ENCODE measurements around the gene ADNP2.
"Not testable (repeated sequence)": the region's sequence is repeated elsewhere in the genome, so short reads cannot be mapped to it uniquely, and the experiment has no call there.

ADNP2 gene

GRCh38 chr18:80148326-80149199, 39.5 kb downstream of the ADNP2 start:
- DNase-seq, result peak; percentile 58

GRCh38 chr18:80149667-80150066, 40.6 kb downstream of the ADNP2 start:
- no peak for DNase-seq

- peak; percentile 17 for DNase-seq
These were observed 45.2 kb downstream of the ADNP2 start for GRCh38 chr18:80154293-80154692.

- DNase-seq, result peak; percentile 84
These were observed 48.8 kb downstream of the ADNP2 start for GRCh38 chr18:80157708-80158343.

GRCh38 chr18:80158365-80158764, 49.3 kb downstream of the ADNP2 start:
- no peak for DNase-seq

- DNase-seq, result peak; percentile 34
These were observed 50.9 kb downstream of the ADNP2 start for GRCh38 chr18:80159713-80160636.

- DNase-seq, result no peak
These were observed 52.8 kb downstream of the ADNP2 start for GRCh38 chr18:80161781-80162417.

- DNase-seq, result no peak
These were observed 54.1 kb downstream of the ADNP2 start for GRCh38 chr18:80163183-80163582.

- not testable (repeated sequence) for DNase-seq
These were observed 55.8 kb downstream of the ADNP2 start for GRCh38 chr18:80164727-80165355.

- DNase-seq, result no peak
These were observed 57.2 kb downstream of the ADNP2 start for GRCh38 chr18:80166240-80166639.

GRCh38 chr18:80166725-80167124, 57.7 kb downstream of the ADNP2 start:
- no peak for DNase-seq

GRCh38 chr18:80167331-80167730, 58.3 kb downstream of the ADNP2 start:
- DNase-seq, result no peak

GRCh38 chr18:80167931-80168330, 58.9 kb downstream of the ADNP2 start:
- DNase-seq, result no peak

GRCh38 chr18:80168346-80168745, 59.3 kb downstream of the ADNP2 start:
- DNase-seq, result no peak

- no peak for DNase-seq
These were observed 59.9 kb downstream of the ADNP2 start for GRCh38 chr18:80168982-80169381.

GRCh38 chr18:80169607-80170006, 60.5 kb downstream of the ADNP2 start:
- no peak for DNase-seq

GRCh38 chr18:80170395-80171053, 61.5 kb downstream of the ADNP2 start:
- DNase-seq, result no peak

- peak; percentile 50 for DNase-seq
These were observed 62.2 kb downstream of the ADNP2 start for GRCh38 chr18:80171054-80171872.

GRCh38 chr18:80172056-80172455, 63.0 kb downstream of the ADNP2 start:
- no peak for DNase-seq

- DNase-seq, result no peak
These were observed 64.0 kb downstream of the ADNP2 start for GRCh38 chr18:80173060-80173459.
